Endothelial cell of hepatic sinusoid (primary cell): ENCODE measurements around the gene CHST14.

Experiments used
- in situ Hi-C: cut with HindIII; loops from 2 replicates; pipeline ENCODE4 v1.10.0; 2017; ENCODE audit warnings: low sequenced_read_pairs

CHST14 gene

GRCh38 chr15:40470423-40471104, at the start of gene CHST14:
CHST14 (plus strand) TSS chr15:40470984; CDS start chr15:40471214, 230 bp downstream.
- in situ Hi-C loops = no loop called here

- in situ Hi-C loops = loop anchor here (5.0 to 25.0 kb wide), 4 partner anchors 34 to 209 kb away; partner anchors contain the start of gene DISP2
Observed at GRCh38 chr15:40421246-40422157, 49.3 kb upstream of the CHST14 start.

GRCh38 chr15:40424483-40425115, 46.2 kb upstream of the CHST14 start:
- in situ Hi-C loops = loop anchor here (5.0 to 25.0 kb wide), 4 partner anchors 37 to 212 kb away; partner anchors contain the start of gene DISP2

GRCh38 chr15:40425681-40426080, 45.1 kb upstream of the CHST14 start:
- in situ Hi-C loops = no loop called here

GRCh38 chr15:40427188-40427587, 43.6 kb upstream of the CHST14 start:
- in situ Hi-C loops = no loop called here

- in situ Hi-C loops = no loop called here
Observed at GRCh38 chr15:40428185-40428584, 42.6 kb upstream of the CHST14 start.

GRCh38 chr15:40429068-40429710, 41.6 kb upstream of the CHST14 start:
- in situ Hi-C loops = no loop called here

- in situ Hi-C loops = no loop called here
Observed at GRCh38 chr15:40430271-40430805, 40.4 kb upstream of the CHST14 start.

- in situ Hi-C loops = no loop called here
Observed at GRCh38 chr15:40435023-40435709, 35.6 kb upstream of the CHST14 start.

- in situ Hi-C loops = no loop called here
Observed at GRCh38 chr15:40435710-40436089, 35.1 kb upstream of the CHST14 start.

- in situ Hi-C loops = no loop called here
Observed at GRCh38 chr15:40436116-40436891, 34.5 kb upstream of the CHST14 start.

GRCh38 chr15:40436892-40437751, 33.7 kb upstream of the CHST14 start:
- in situ Hi-C loops = no loop called here

- in situ Hi-C loops = no loop called here
Observed at GRCh38 chr15:40437752-40438687, 32.8 kb upstream of the CHST14 start.

- in situ Hi-C loops = no loop called here
Observed at GRCh38 chr15:40438712-40439111, 32.1 kb upstream of the CHST14 start.

GRCh38 chr15:40439461-40439959, 31.3 kb upstream of the CHST14 start:
- in situ Hi-C loops = no loop called here

GRCh38 chr15:40439960-40440742, 30.6 kb upstream of the CHST14 start:
- in situ Hi-C loops = loop anchor here (5.0 kb wide), 2 partner anchors 43 to 62 kb away; no protein-coding TSS in a partner anchor
